Activated naive CD4-positive, alpha-beta T cell treated with anti-CD3 and anti-CD28 coated beads, Interleukin-2, amount 10 ng/mL, durations not matched to agents 7 days and 5 days (primary cell): ENCODE measurements around the gene PPP1R14D.

Experiments used
- CTCF ChIA-PET: fragments of 350-600 bp; sonication (Branson Sonifier 250); formaldehyde crosslinking; loops from one replicate; lab custom pipeline; 2021; ENCODE audit warnings: antibody characterized with exemption; lab: Charles Lee
- DNase-seq: peaks from one replicate; pipeline ENCODE4 v3.0.0-alpha.2; 2020
- H3K27ac Mint-ChIP-seq: one replicate; pipeline ENCODE4 v1.8.0; 2021; ENCODE audit warnings: mild to moderate bottlenecking, moderate library complexity, mixed read lengths
- H3K27me3 Mint-ChIP-seq: one replicate; pipeline ENCODE4 v1.8.0; 2021; ENCODE audit warnings: mild to moderate bottlenecking, mixed read lengths
- H3K36me3 Mint-ChIP-seq: one replicate; pipeline ENCODE4 v1.8.0; 2021; ENCODE audit warnings: mixed read lengths
- H3K4me1 Mint-ChIP-seq: one replicate; pipeline ENCODE4 v1.8.0; 2021; ENCODE audit warnings: mixed read lengths
- H3K4me3 Mint-ChIP-seq: one replicate; pipeline ENCODE4 v1.8.0; 2021; ENCODE audit warnings: mild to moderate bottlenecking, moderate library complexity, mixed read lengths
- H3K9me3 Mint-ChIP-seq: one replicate; pipeline ENCODE4 v1.8.0; 2021; ENCODE audit warnings: mixed read lengths

PPP1R14D gene

DNA sequence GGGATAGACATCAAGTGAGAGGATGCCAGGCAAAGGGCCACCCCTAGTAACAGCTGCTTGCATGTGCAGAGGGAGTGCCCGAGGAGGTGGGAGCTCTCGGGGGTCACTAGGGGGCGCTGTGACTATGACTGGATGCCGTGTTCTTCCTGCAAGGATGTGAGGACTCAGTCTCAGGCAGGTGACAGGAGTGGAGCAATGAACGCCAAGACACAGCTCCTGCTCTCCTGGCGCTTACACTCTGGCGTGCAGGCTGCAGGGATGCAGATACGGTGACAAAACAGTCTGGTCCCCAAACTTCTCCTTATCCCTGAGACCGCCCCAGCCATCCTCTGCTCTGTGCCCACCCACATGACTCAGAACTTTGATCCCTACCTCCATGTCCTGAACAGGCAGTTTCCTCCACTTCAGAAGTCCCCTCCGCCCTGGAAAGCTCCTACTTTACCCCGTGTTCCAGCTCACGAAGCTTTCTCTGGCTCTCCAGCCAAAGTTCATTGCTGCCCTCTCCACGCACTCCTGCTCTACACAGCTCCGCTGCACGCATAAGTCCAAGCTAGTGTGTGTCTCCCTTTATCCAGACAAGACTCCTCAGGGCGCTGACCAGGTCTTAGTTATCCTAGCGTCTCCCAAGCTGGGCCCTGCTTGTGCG, 30.8 kb upstream of the PPP1R14D start:
- Mint-ChIP-seq H3K9me3 (no peaks in the 10 kb centered on the region), H3K27ac (no peak overlapping the region), H3K4me1 (peaks cover 16% of the 10 kb centered on the region), H3K36me3 (no peaks in the 10 kb centered on the region), H3K4me3 (no peak overlapping the region), H3K27me3 (peaks cover 30% of the 10 kb centered on the region)
- CTCF ChIA-PET = interaction anchor here (0.7 to 8.8 kb wide), 13 partner anchors 9 to 181 kb away, joined by 3 to 252 read pairs (median 5); partner anchors contain the start of genes RAD51, SPINT1 and VPS18
- DNase-seq = peak; percentile 92

DNA sequence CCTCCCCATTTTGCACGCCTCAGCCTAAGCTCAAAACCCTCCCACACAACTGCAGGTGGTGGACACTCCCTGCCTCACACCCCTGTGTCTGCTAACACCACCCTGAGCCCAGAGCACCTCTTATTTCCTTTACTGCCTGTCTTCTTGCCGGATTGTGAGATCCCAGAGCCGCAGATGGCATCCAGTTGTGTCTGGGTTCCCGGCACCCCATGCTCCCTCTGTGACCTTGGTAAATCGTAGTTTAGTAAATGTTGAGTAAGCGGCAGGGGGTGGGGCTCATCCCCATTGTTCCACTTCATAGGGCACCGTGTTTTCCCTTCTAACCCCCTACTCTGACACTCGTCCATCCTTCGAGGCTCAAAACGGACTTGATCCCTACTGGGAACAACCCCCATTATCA, 30.2 kb upstream of the PPP1R14D start:
- no peak overlapping the region for H3K4me3 Mint-ChIP-seq
- no peaks in the 10 kb centered on the region for H3K9me3 Mint-ChIP-seq
- H3K4me1 Mint-ChIP-seq = peaks cover 16% of the 10 kb centered on the region
- no peak overlapping the region for H3K27ac Mint-ChIP-seq
- CTCF ChIA-PET = interaction anchor here (0.8 to 8.8 kb wide), 15 partner anchors 9 to 180 kb away, joined by 3 to 252 read pairs (median 5); partner anchors contain the start of genes SPINT1 and VPS18
- H3K36me3 Mint-ChIP-seq = no peaks in the 10 kb centered on the region
- no peak for DNase-seq
- peaks cover 24% of the 10 kb centered on the region for H3K27me3 Mint-ChIP-seq

DNA sequence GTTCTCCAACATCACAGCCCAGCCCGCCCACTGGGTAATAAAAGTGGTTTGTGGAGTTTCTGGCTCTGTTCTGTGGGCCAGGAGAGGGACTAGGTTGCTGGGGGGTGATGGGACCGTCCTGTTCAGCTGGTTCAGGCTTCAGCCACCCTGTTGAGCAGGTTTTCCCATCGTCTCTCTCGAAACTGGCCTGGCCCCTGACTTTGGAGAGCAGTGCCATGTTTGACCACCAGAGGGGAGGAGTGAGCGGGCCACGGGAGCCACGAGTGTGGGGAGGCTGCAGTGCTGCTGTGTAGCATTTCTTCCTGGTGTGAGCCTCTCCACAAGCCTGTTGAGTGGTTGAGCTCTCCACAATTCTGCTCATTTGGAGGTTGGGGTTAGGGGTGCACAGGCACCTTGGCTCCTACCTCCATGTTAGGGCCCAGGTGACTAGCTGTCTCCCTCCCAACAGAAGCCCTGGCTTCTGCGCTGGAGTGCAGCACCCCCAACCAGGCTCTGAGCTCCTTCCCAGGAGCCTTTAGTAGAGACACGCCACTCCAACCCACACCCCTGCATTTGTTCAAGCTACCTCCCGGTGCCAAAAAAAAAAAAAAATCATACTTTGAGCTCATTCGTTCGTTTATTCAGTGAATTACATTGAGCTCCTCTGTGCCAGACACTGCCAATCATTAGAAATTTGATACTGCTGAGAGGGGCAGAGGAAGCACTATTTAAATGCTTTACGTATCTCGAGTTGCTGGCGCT, 29.3 kb upstream of the PPP1R14D start:
- Mint-ChIP-seq H3K36me3 (no peaks in the 10 kb centered on the region), H3K27ac (no peak overlapping the region), H3K4me3 (no peak overlapping the region)

DNA sequence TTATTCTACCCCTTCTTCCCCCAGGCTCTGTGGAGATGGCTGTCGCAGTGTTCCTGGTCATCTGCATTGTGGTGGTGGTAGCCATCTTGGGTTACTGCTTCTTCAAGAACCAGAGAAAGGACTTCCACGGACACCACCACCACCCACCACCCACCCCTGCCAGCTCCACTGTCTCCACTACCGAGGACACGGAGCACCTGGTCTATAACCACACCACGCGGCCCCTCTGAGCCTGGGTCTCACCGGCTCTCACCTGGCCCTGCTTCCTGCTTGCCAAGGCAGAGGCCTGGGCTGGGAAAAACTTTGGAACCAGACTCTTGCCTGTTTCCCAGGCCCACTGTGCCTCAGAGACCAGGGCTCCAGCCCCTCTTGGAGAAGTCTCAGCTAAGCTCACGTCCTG, 28.2 kb upstream of the PPP1R14D start:
- CTCF ChIA-PET = interaction anchor here (1.0 to 8.8 kb wide), 8 partner anchors 14 to 387 kb away, joined by 3 to 252 read pairs (median 8); partner anchors contain the start of genes SPINT1 and VPS18
- Mint-ChIP-seq H3K36me3 (no peaks in the 10 kb centered on the region), H3K4me3 (no peak overlapping the region), H3K9me3 (no peaks in the 10 kb centered on the region), H3K4me1 (peaks cover 16% of the 10 kb centered on the region), H3K27me3 (peaks cover 16% of the 10 kb centered on the region), H3K27ac (no peak overlapping the region)
- no peak for DNase-seq

More for the DNA sequence above, 29.3 kb upstream of the PPP1R14D start:
- Mint-ChIP-seq H3K9me3 (no peaks in the 10 kb centered on the region), H3K4me1 (peaks cover 16% of the 10 kb centered on the region), H3K27me3 (peaks cover 19% of the 10 kb centered on the region)
- CTCF ChIA-PET = interaction anchor here (0.8 to 8.8 kb wide), 16 partner anchors 8 to 386 kb away, joined by 3 to 252 read pairs (median 5); partner anchors contain the start of genes SPINT1 and VPS18
- peak; percentile 86 for DNase-seq

DNA sequence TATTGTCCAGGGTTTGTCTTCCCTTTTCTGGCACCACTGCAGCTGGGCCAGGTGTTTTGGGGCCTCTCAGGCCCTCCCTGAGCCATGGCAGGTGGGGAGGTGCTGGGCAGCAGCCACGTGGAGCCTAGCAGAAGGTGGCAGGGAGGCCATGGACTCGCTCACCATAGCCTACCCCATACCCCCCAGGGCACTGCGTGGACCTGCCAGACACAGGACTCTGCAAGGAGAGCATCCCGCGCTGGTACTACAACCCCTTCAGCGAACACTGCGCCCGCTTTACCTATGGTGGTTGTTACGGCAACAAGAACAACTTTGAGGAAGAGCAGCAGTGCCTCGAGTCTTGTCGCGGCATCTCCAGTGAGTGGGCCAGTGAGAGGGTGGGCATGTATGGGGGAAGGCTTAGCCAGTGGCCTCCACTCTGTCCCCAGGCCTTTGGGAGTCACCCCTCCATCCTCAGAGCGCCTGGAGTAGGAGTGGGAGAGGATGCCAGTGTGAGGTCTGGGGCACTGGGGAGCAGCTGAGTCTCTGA, 27.3 kb upstream of the PPP1R14D start:
- Mint-ChIP-seq H3K27ac (no peak overlapping the region), H3K27me3 (peaks cover 11% of the 10 kb centered on the region), H3K4me3 (no peak overlapping the region), H3K36me3 (no peaks in the 10 kb centered on the region), H3K9me3 (no peaks in the 10 kb centered on the region), H3K4me1 (peaks cover 16% of the 10 kb centered on the region)
- CTCF ChIA-PET = interaction anchor here (1.3 to 8.8 kb wide), 3 partner anchors 13 to 330 kb away, joined by 3 to 252 read pairs (median 70); partner anchors contain the start of genes SPINT1 and VPS18
- DNase-seq = no peak

DNA sequence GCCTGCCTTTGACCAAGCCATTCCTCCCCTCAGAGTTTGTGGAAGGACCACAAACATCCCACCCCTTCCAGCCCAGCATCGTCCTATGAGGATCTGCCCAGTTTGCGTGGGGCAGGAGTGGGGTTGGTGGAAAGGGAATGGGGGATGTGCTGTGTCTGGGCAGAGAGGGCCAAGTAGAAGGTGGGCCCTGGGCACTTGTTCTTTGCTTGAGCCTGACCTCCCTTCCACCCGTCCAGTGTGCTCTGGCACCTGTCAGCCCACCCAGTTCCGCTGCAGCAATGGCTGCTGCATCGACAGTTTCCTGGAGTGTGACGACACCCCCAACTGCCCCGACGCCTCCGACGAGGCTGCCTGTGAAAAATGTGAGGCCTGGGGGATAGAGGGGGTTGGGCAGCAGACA, 25.7 kb upstream of the PPP1R14D start:
- no peak overlapping the region for H3K27ac Mint-ChIP-seq
- H3K9me3 Mint-ChIP-seq = no peaks in the 10 kb centered on the region
- H3K4me3 Mint-ChIP-seq = no peak overlapping the region
- peaks cover 10% of the 10 kb centered on the region for H3K27me3 Mint-ChIP-seq
- H3K4me1 Mint-ChIP-seq = peaks cover 11% of the 10 kb centered on the region
- CTCF ChIA-PET = interaction anchor here (1.6 kb wide), 1 partner anchor 40 kb away, joined by 4 read pairs; the partner anchor contains the start of gene VPS18
- DNase-seq = no peak
- no peaks in the 10 kb centered on the region for H3K36me3 Mint-ChIP-seq

DNA sequence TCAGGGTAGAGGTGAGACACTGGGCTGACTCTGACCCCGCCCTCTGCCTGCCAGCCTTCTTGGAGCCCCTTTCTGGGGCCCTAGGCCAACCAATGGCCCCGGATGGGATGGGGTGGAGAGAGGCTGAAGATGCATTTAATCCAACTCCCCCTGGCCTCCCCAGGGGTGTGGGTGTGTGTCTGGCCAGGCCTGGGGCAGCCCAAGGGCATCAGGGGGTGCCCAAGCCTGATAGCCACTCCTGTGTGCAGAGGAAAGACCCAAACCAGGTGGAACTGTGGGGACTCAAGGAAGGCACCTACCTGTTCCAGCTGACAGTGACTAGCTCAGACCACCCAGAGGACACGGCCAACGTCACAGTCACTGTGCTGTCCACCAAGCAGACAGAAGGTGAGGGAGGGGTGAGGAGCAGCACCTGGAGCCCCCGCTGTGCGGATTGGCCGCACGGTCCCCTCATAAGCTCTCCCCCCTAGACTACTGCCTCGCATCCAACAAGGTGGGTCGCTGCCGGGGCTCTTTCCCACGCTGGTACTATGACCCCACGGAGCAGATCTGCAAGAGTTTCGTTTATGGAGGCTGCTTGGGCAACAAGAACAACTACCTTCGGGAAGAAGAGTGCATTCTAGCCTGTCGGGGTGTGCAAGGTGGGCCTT, 24.9 kb upstream of the PPP1R14D start:
- H3K36me3 Mint-ChIP-seq = no peaks in the 10 kb centered on the region
- CTCF ChIA-PET = interaction anchor here (1.6 kb wide), 1 partner anchor 41 kb away, joined by 4 read pairs; the partner anchor contains the start of gene VPS18
- H3K4me1 Mint-ChIP-seq = peaks cover 7% of the 10 kb centered on the region
- H3K27me3 Mint-ChIP-seq = peaks cover 13% of the 10 kb centered on the region
- DNase-seq = no peak
- H3K27ac Mint-ChIP-seq = no peak overlapping the region
- H3K9me3 Mint-ChIP-seq = no peaks in the 10 kb centered on the region
- H3K4me3 Mint-ChIP-seq = no peak overlapping the region

DNA sequence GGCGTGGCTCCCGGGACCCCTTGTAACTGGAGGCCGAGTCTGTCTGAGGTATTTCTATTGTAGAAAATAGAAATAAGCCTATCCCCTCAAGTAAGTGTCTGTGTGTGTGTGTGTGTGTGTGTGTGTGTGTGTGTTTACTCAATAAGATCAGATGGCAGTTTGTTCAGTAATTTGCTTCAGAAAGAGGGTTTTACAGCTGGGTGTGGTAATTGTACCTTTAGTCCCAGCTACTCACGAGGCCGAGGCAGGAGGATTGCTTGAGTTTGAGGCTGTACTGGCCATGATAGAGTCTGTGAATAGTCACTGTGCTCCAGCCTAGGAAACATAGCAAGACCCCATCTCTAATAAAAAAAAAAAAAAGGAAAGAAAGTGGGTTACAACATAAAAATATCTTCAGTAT, 24.0 kb upstream of the PPP1R14D start:
- no peak for DNase-seq
- CTCF ChIA-PET = interaction anchor here (1.6 kb wide), 1 partner anchor 42 kb away, joined by 4 read pairs; the partner anchor contains the start of gene VPS18
- Mint-ChIP-seq H3K27ac (no peak overlapping the region), H3K27me3 (peaks cover 16% of the 10 kb centered on the region), H3K36me3 (no peaks in the 10 kb centered on the region), H3K4me1 (peaks cover 10% of the 10 kb centered on the region), H3K4me3 (no peak overlapping the region), H3K9me3 (no peaks in the 10 kb centered on the region)

DNA sequence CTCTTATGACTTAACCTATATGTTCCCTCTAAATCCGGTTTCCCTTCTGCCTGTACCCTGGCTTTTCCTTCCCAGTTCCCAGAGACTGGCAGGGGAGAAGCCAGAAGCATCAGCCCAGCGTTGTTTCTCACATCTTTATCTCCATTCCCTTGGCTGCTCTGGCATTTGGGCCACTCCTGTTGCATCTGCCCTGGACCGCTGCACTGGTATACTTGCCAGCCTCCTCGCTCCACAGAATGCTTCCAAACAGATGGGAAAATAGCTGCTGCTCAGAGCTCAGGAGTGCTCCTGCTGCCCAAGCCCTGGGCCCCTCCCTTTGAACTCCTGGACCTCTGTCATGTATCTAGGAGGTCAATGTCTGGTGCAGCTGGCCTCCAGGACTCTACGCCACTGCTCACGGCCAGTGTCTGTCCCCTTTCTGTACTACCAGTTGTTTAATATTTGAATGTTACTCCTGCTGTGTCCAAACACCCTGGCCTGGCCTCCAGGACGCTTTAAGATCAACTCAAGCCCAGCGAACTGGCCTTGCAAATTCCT, 22.1 kb upstream of the PPP1R14D start:
- Mint-ChIP-seq H3K27ac (peak overlapping the region; percentile 6), H3K4me3 (no peak overlapping the region), H3K36me3 (no peaks in the 10 kb centered on the region), H3K9me3 (no peaks in the 10 kb centered on the region), H3K4me1 (peaks cover 23% of the 10 kb centered on the region), H3K27me3 (peaks cover 30% of the 10 kb centered on the region)
- CTCF ChIA-PET = interaction anchor here (2.5 kb wide), 1 partner anchor 8 kb away, joined by 13 read pairs; no protein-coding TSS in a partner anchor
- DNase-seq = no peak

DNA sequence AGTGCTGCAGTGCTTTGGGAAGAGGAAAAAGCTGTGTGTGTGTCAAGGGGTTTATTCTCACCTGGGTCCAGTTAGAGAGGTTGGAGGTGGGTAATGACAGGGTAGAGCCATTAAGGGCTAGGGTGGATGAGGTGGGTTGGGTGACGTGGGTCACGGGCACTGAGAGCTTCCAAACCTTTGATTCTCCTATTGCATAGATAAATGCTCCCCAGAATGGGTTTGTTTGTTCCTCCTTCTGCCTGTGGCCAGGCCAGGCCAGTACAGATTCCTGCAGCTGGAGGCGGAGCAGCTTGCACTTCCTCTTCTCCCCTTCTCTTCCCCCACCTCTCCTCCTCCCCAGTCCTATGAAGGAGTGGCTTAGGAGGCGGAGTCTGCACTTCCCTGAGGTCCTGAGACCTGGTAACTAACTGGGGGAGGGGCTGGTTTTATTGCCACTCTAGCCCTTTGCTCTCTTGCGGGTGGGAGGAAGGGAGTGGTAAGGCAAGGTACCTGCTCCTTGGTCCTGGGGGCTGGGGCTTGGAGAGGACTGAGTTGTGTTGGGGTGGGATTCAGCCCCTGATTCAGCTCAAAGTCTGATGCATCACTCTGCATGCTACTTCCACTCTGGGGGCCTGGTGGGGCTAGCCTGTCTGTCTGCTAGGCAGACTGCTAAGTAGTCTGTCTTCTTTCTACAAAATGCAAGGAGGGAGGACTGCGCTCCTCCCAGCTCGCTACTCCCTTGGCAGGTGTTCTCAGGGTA, 18.9 kb upstream of the PPP1R14D start:
- Mint-ChIP-seq H3K4me1 (peaks cover 35% of the 10 kb centered on the region), H3K4me3 (no peak overlapping the region), H3K27me3 (peaks cover 59% of the 10 kb centered on the region), H3K9me3 (no peaks in the 10 kb centered on the region), H3K27ac (no peak overlapping the region), H3K36me3 (no peaks in the 10 kb centered on the region)
- CTCF ChIA-PET = interaction anchor here (0.5 to 11.3 kb wide), 6 partner anchors 11 to 535 kb away, joined by 3 to 70 read pairs (median 4); partner anchors contain the start of gene VPS18
- peak; percentile 36 for DNase-seq

DNA sequence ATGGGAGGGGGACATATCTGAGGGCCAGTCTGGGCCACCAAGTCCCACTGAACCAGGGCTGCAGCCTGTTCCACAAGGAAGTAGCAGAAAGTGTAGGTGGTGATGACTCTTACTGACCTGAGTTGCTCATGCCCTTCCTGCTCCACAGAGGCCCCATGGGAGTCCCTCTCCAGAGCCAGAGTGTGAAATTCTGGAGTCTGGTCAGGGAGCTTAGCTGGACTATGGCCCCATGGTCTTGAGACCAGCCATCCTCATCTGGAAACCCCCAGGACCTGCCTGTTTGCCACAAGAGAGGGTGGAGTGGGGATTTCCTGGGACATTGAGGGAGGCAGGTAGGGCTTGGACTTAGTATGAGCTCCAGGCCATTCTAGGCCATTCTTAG, 18.3 kb upstream of the PPP1R14D start:
- Mint-ChIP-seq H3K36me3 (no peaks in the 10 kb centered on the region), H3K27ac (no peak overlapping the region), H3K9me3 (no peaks in the 10 kb centered on the region), H3K27me3 (peaks cover 65% of the 10 kb centered on the region), H3K4me1 (peaks cover 35% of the 10 kb centered on the region), H3K4me3 (no peak overlapping the region)
- DNase-seq = no peak
- CTCF ChIA-PET = interaction anchor here (0.5 to 11.3 kb wide), 3 partner anchors 12 to 535 kb away, joined by 3 to 70 read pairs (median 4); no protein-coding TSS in a partner anchor

DNA sequence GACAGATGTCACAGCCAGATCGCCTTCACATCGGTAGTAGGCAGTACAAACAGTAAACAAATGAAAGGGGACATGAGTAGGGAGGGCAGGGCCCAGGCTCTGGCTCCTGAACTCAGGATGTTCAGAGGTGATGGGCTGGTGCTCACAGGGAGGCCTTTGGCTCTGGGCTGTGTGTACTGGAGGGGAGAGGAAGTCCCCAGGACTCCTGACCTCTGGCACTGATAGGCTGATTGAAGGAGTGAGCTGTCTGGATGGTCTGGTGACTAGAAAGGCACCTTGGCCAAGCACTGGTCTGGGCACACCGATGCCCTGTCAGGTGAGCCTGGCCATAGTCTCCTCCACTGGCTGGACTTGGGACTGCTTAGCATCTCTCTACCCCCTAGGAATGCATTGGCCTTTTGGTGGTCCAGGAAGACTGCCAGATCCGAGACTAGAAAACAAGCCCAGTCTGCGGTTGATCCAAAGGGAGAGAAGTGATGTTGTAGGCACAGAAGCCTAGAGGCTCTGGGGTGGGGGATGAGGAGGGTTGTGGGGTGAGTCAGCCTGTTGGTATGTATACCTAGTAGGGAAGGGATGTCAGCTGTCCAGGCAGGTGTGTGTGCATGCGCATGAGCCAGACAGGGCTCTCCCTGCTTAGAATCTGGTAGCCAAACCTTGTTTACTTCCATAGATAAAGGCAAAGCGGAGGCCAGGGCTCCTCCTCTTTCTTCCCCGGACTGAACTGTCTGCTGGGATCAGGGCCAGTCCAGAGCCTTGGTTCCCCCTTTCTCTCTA, 17.2 kb upstream of the PPP1R14D start:
- CTCF ChIA-PET = interaction anchor here (1.5 to 11.3 kb wide), 2 partner anchors 13 to 48 kb away, joined by 4 to 70 read pairs; partner anchors contain the start of gene VPS18
- Mint-ChIP-seq H3K4me1 (peaks cover 35% of the 10 kb centered on the region), H3K27ac (no peak overlapping the region), H3K4me3 (peak overlapping the region; percentile 46), H3K27me3 (peaks cover 64% of the 10 kb centered on the region), H3K36me3 (no peaks in the 10 kb centered on the region), H3K9me3 (no peaks in the 10 kb centered on the region)
- no peak for DNase-seq
